HepG2 (cell line): ENCODE measurements around the gene CALML5. TPM values are rescaled to one million over a fixed set of nuclear protein-coding genes. Genes with fewer than 3 reads are reported as not detected.

ENCODE experiments used
- CBX1 ChIP-seq: IDR thresholded peaks from one replicate; pipeline ENCODE4 v1.6.1; 2016; ENCODE audit warnings: antibody characterized with exemption, low read depth
- FOSL2 ChIP-seq: sonication (generic); formaldehyde crosslinking; IDR thresholded peaks from 2 replicates; pipeline ENCODE4 v1.4.0; 2020; ENCODE audit warnings: missing genetic modification reagents
- FOXA1 ChIP-seq, 2 experiments: fragments of 450-650 bp in 1 of 2; sonication (generic) in 1 of 2; formaldehyde crosslinking in 1 of 2; IDR thresholded peaks; 2 replicates each; pipeline versions ENCODE4 v1.4.0 to v1.6.1; 2016 to 2020; ENCODE audit warnings: missing genetic modification reagents in 1 of 2
- FOXO1 ChIP-seq: sonication (generic); formaldehyde crosslinking; IDR thresholded peaks from 2 replicates; pipeline ENCODE4 v1.4.0; 2020; ENCODE audit warnings: missing genetic modification reagents
- ISX ChIP-seq: sonication (generic); formaldehyde crosslinking; conservative IDR thresholded peaks from 2 replicates; pipeline ENCODE4 v1.5.0; 2020; ENCODE audit warnings: missing genetic modification reagents
- KDM2A ChIP-seq: sonication (generic); formaldehyde crosslinking; IDR thresholded peaks from 2 replicates; pipeline ENCODE4 v1.4.0; 2020; ENCODE audit warnings: low read depth, missing genetic modification reagents, borderline replicate concordance
- KDM6A ChIP-seq: IDR thresholded peaks from 2 replicates; pipeline ENCODE4 v1.6.1; 2016; ENCODE audit warnings: low read depth
- NR2F6 ChIP-seq, 2 experiments: IDR thresholded peaks; 2 replicates each; pipeline ENCODE4 v1.6.1; 2016; ENCODE audit warnings: antibody characterized with exemption in 1 of 2, mild to moderate bottlenecking in 1 of 2
- PCBP2 ChIP-seq: fragments of 200-400 bp; formaldehyde crosslinking; optimal IDR thresholded peaks from 2 replicates; pipeline ENCODE3; 2018; ENCODE audit warnings: low read length, low read depth; ENCODE audit not compliant: poor library complexity, severe bottlenecking
- PHF21A ChIP-seq: sonication (generic); formaldehyde crosslinking; IDR thresholded peaks from 2 replicates; pipeline ENCODE4 v1.5.0; 2020; ENCODE audit warnings: mild to moderate bottlenecking, missing genetic modification reagents
- PITX1 ChIP-seq: sonication (generic); formaldehyde crosslinking; IDR thresholded peaks from 2 replicates; pipeline ENCODE4 v1.5.1; 2020; ENCODE audit warnings: mild to moderate bottlenecking, missing genetic modification reagents
- SALL1 ChIP-seq: sonication (generic); formaldehyde crosslinking; IDR thresholded peaks from 2 replicates; pipeline ENCODE4 v1.8.0; 2022; ENCODE audit warnings: mild to moderate bottlenecking, missing genetic modification reagents
- STAT5B ChIP-seq: sonication (generic); formaldehyde crosslinking; IDR thresholded peaks from 2 replicates; pipeline ENCODE4 v1.4.0; 2020; ENCODE audit warnings: missing genetic modification reagents
- TCF7L2 ChIP-seq: IDR thresholded peaks from 2 replicates; pipeline ENCODE4 v1.6.1; 2011; ENCODE audit warnings: mild to moderate bottlenecking, low read depth, low read length, moderate library complexity
- ZFX ChIP-seq: sonication (generic); formaldehyde crosslinking; IDR thresholded peaks from 2 replicates; pipeline ENCODE4 v1.4.0; 2020; ENCODE audit warnings: mild to moderate bottlenecking, low read depth, missing genetic modification reagents, moderate library complexity
- ZMYM4 ChIP-seq: sonication (generic); formaldehyde crosslinking; IDR thresholded peaks from 2 replicates; pipeline ENCODE4 v1.8.1; 2023; ENCODE audit warnings: mild to moderate bottlenecking, missing genetic modification reagents
- ZNF20 ChIP-seq: sonication (generic); formaldehyde crosslinking; IDR thresholded peaks from 2 replicates; pipeline ENCODE4 v1.4.0; 2020; ENCODE audit warnings: mild to moderate bottlenecking, moderate library complexity, missing genetic modification reagents
- ZNF230 ChIP-seq: sonication (generic); formaldehyde crosslinking; IDR thresholded peaks from 2 replicates; pipeline ENCODE4 v1.4.0; 2020; ENCODE audit warnings: mild to moderate bottlenecking, missing genetic modification reagents
- ZNF280B ChIP-seq: sonication (generic); formaldehyde crosslinking; IDR thresholded peaks from 2 replicates; pipeline ENCODE4 v1.5.0; 2020; ENCODE audit warnings: missing genetic modification reagents, mild to moderate bottlenecking, borderline replicate concordance
- ZNF484 ChIP-seq: sonication (generic); formaldehyde crosslinking; IDR thresholded peaks from 2 replicates; pipeline ENCODE4 v1.5.1; 2020; ENCODE audit warnings: mild to moderate bottlenecking, low read depth, missing genetic modification reagents, borderline replicate concordance
- ZNF800 ChIP-seq: sonication (generic); formaldehyde crosslinking; IDR thresholded peaks from 2 replicates; pipeline ENCODE4 v1.4.0; 2020; ENCODE audit warnings: missing genetic modification reagents
- ZSCAN12 ChIP-seq: sonication (generic); formaldehyde crosslinking; IDR thresholded peaks from 2 replicates; pipeline ENCODE4 v1.9.0; 2021; ENCODE audit warnings: mild to moderate bottlenecking, missing genetic modification reagents
- polyA plus RNA-seq, 8 experiments: library from polyadenylated mRNA; depleted of rRNA in 3 of 8; stranded (reverse) in 7 of 8; unstranded in 1 of 8; fragments of >200 nt; fragmentation: Illumina TruSeq in 4 of 8; extraction: Trizol in 4 of 8; gene quantifications; 2 replicates each; pipeline versions ENCODE4 v1.2.1 to v1.2.3, GENCODE V29; 2011 to 2016; ENCODE audit warnings: low read depth in 4 of 8, missing spikeins in 1 of 8, mixed read lengths in 1 of 8; ENCODE audit not compliant: insufficient read depth in 1 of 8
- total RNA-seq, 5 experiments: library from RNA; depleted of rRNA; stranded (reverse); fragments of >200 nt; fragmentation: Illumina TruSeq; extraction: Trizol; gene quantifications; 2 replicates each; pipeline ENCODE4 v1.2.3, GENCODE V29; 2016; ENCODE audit warnings: low read depth in 1 of 5

Gene CALML5
- total and polyA plus RNA-seq, 2 of the 13 experiments (the other 11 are each of a cell fraction or from before 2014, with no cell fraction given): not detected

GRCh38 chr10:5547931-5548660 lies 48.7 kb upstream of the CALML5 start (continued):
- TF ChIP-seq ZNF230 (CRISPR knock-in tag) (peak; percentile 0; the same call in 1 of the 2 replicates), FOXA1 (IDR thresholded peaks at IDR 0.05) (no peak), FOXA1 (CRISPR knock-in tag; IDR thresholded peaks at IDR 0.05) (0 out of 2 replicates have a peak, but pooled peaks have one; percentile 46), STAT5B (CRISPR knock-in tag) (0 out of 2 replicates have a peak, but pooled peaks have one; percentile 10), ZNF484 (no peak), ZNF20 (no peak), ISX (CRISPR knock-in tag) (0 out of 2 replicates have a peak, but pooled peaks have one; percentile 57), KDM2A (CRISPR knock-in tag) (no peak), KDM6A (0 out of 2 replicates have a peak, but pooled peaks have one; percentile 33), NR2F6 (IDR thresholded peaks at IDR 0.05) (peak; percentile 80), NR2F6 (CRISPR knock-in tag; IDR thresholded peaks at IDR 0.05) (peak; percentile 72), ZFX (CRISPR knock-in tag) (no peak), ZSCAN12 (0 out of 2 replicates have a peak, but pooled peaks have one; percentile 13), PITX1 (CRISPR knock-in tag) (peak; percentile 19; the same call in 1 of the 2 replicates), CBX1 (no peak), TCF7L2 (peak; percentile 53; the same call in 1 of the 2 replicates), FOXO1 (no peak), PCBP2 (no peak), ZNF280B (0 out of 2 replicates have a peak, but pooled peaks have one; percentile 45), SALL1 (CRISPR knock-in tag) (no peak), ZMYM4 (CRISPR knock-in tag) (no peak; the same call in 1 of the 2 replicates), PHF21A (CRISPR knock-in tag) (no peak; the same call in 1 of the 2 replicates), FOSL2 (CRISPR knock-in tag) (peak; percentile 43), ZNF800 (0 out of 2 replicates have a peak, but pooled peaks have one; percentile 62)
